HepG2 (cell line): ENCODE data around the gene RAB32. TPM values are rescaled to one million over a fixed set of nuclear protein-coding genes. Genes with fewer than 3 reads are reported as not detected.

Experiments
- FOXJ3 ChIP-seq: sonication (generic); formaldehyde crosslinking; IDR thresholded peaks from 2 replicates; pipeline ENCODE4 v1.4.0; 2020; ENCODE audit warnings: missing genetic modification reagents, mild to moderate bottlenecking, borderline replicate concordance
- HDAC2 ChIP-seq: sonication (generic); formaldehyde crosslinking; IDR thresholded peaks from 2 replicates; pipeline ENCODE4 v1.4.0; 2020; ENCODE audit warnings: missing genetic modification reagents
- HMGA1 ChIP-seq: sonication (generic); formaldehyde crosslinking; conservative IDR thresholded peaks from 2 replicates; pipeline ENCODE4 v1.4.0; 2020; ENCODE audit warnings: missing genetic modification reagents
- KDM5A ChIP-seq: fragments of 200-600 bp; sonication (generic); IDR thresholded peaks from 2 replicates; pipeline ENCODE4 v1.7.0; 2018; ENCODE audit warnings: antibody characterized with exemption, mild to moderate bottlenecking, low read length, borderline replicate concordance
- MAZ ChIP-seq, 2 experiments: sonication (generic) in 1 of 2; formaldehyde crosslinking in 1 of 2; IDR thresholded peaks; 2 replicates each; pipeline versions ENCODE4 v1.5.0 to v1.6.1; 2012 to 2020; ENCODE audit warnings: low read depth in 2 of 2, mild to moderate bottlenecking in 2 of 2, borderline replicate concordance in 1 of 2, improper control_type of control experiment in 1 of 2, low read length in 1 of 2, missing genetic modification reagents in 1 of 2, moderate library complexity in 1 of 2
- SALL1 ChIP-seq: sonication (generic); formaldehyde crosslinking; IDR thresholded peaks from 2 replicates; pipeline ENCODE4 v1.8.0; 2022; ENCODE audit warnings: mild to moderate bottlenecking, missing genetic modification reagents
- SKI ChIP-seq: fragments of 450-650 bp; IDR thresholded peaks from one replicate; pipeline ENCODE4 v1.6.1; 2018; ENCODE audit warnings: mild to moderate bottlenecking; ENCODE audit not compliant: partially characterized antibody
- SMAD3 ChIP-seq: sonication (generic); formaldehyde crosslinking; IDR thresholded peaks from 2 replicates; pipeline ENCODE4 v1.4.0; 2020; ENCODE audit warnings: missing genetic modification reagents
- SMAD9 ChIP-seq: sonication (generic); formaldehyde crosslinking; IDR thresholded peaks from 2 replicates; pipeline ENCODE4 v1.5.1; 2020; ENCODE audit warnings: mild to moderate bottlenecking, missing genetic modification reagents
- ZBTB1 ChIP-seq: sonication (generic); formaldehyde crosslinking; IDR thresholded peaks from 2 replicates; pipeline ENCODE4 v1.4.0; 2020; ENCODE audit warnings: missing genetic modification reagents, borderline replicate concordance
- ZBTB3 ChIP-seq: sonication (generic); formaldehyde crosslinking; IDR thresholded peaks from 2 replicates; pipeline ENCODE4 v1.4.0; 2020; ENCODE audit warnings: low read depth, mild to moderate bottlenecking, moderate library complexity, missing genetic modification reagents, borderline replicate concordance
- ZBTB33 ChIP-seq: sonication (generic); formaldehyde crosslinking; IDR thresholded peaks from 2 replicates; pipeline ENCODE4 v1.4.0; 2020; ENCODE audit warnings: missing genetic modification reagents
- ZFX ChIP-seq: sonication (generic); formaldehyde crosslinking; IDR thresholded peaks from 2 replicates; pipeline ENCODE4 v1.4.0; 2020; ENCODE audit warnings: mild to moderate bottlenecking, low read depth, missing genetic modification reagents, moderate library complexity
- ZNF232 ChIP-seq: sonication (generic); formaldehyde crosslinking; IDR thresholded peaks from 2 replicates; pipeline ENCODE4 v1.4.0; 2020; ENCODE audit warnings: missing genetic modification reagents, borderline replicate concordance
- ZNF318 ChIP-seq: sonication (generic); formaldehyde crosslinking; IDR thresholded peaks from 2 replicates; pipeline ENCODE4 v1.4.0; 2020; ENCODE audit warnings: mild to moderate bottlenecking, missing genetic modification reagents
- ZNF496 ChIP-seq: sonication (generic); formaldehyde crosslinking; IDR thresholded peaks from 2 replicates; pipeline ENCODE4 v1.8.1; 2023; ENCODE audit warnings: mild to moderate bottlenecking, moderate library complexity, missing genetic modification reagents; ENCODE audit not compliant: insufficient replicate concordance
- ZNF501 ChIP-seq: sonication (generic); formaldehyde crosslinking; IDR thresholded peaks from 2 replicates; pipeline ENCODE4 v1.5.1; 2020; ENCODE audit warnings: mild to moderate bottlenecking, moderate library complexity, missing genetic modification reagents
- ZNF737 ChIP-seq: sonication (generic); formaldehyde crosslinking; IDR thresholded peaks from 2 replicates; pipeline ENCODE4 v1.5.0; 2020; ENCODE audit warnings: missing genetic modification reagents, mild to moderate bottlenecking, borderline replicate concordance
- ZNF841 ChIP-seq: sonication (generic); formaldehyde crosslinking; IDR thresholded peaks from 2 replicates; pipeline ENCODE4 v1.8.1; 2023; ENCODE audit warnings: missing genetic modification reagents, borderline replicate concordance
- polyA plus RNA-seq, 8 experiments: library from polyadenylated mRNA; depleted of rRNA in 3 of 8; stranded (reverse) in 7 of 8; unstranded in 1 of 8; fragments of >200 nt; fragmentation: Illumina TruSeq in 4 of 8; extraction: Trizol in 4 of 8; gene quantifications; 2 replicates each; pipeline versions ENCODE4 v1.2.1 to v1.2.3, GENCODE V29; 2011 to 2016; ENCODE audit warnings: low read depth in 4 of 8, missing spikeins in 1 of 8, mixed read lengths in 1 of 8; ENCODE audit not compliant: insufficient read depth in 1 of 8
- total RNA-seq, 5 experiments: library from RNA; depleted of rRNA; stranded (reverse); fragments of >200 nt; fragmentation: Illumina TruSeq; extraction: Trizol; gene quantifications; 2 replicates each; pipeline ENCODE4 v1.2.3, GENCODE V29; 2016; ENCODE audit warnings: low read depth in 1 of 5

RAB32 gene
- total and polyA plus RNA-seq, 2 of the 13 experiments (the other 11 are each of a cell fraction or from before 2014, with no cell fraction given): 43.7 to 93.9 TPM

DNA sequence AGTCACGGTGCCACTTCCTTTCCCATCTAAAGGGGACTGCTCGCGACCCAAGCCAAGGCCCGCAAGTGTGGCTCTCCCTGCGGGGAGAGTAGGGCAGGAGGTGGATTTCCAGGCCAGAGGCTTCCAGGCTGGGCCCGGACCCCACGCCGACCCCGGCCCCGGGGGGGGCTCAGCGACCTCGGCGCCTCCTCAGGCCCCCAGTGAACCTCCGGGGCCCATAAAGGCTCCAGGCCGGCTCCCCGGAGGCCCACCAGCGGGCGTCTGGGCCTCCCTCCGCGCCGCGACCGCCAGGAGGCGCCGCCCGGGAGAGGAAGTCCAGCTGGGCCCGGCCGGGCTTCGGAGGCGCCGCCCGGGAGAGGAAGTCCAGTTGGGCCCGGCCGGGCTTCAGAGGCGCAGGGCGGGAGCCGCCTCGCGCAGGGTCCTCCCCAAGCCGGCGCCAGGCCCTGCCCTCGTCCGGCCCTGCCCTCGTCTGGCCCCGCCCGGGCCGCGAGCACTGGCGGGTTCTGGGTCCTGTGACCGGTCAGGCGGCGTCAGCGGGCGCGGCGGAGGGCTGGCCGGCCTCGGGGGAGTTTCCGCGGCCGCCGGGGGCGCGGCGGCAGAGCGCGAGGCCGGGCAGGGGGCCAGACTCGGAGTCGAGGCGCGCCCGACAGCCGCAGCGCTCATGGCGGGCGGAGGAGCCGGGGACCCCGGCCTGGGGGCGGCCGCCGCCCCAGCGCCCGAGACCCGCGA is at the start of gene RAB32 (continued):
- no peak for TF ChIP-seq ZNF318 (CRISPR knock-in tag)
- 0 out of 2 replicates have a peak, but pooled peaks have one; percentile 8 for TF ChIP-seq KDM5A
- 0 out of 2 replicates have a peak, but pooled peaks have one; percentile 21 for TF ChIP-seq SMAD3
- TF ChIP-seq ZNF232 (CRISPR knock-in tag): no peak
- peak; percentile 88 for TF ChIP-seq SKI
- TF ChIP-seq ZFX (CRISPR knock-in tag): peak; percentile 86
- no peak for TF ChIP-seq HMGA1 (CRISPR knock-in tag)
- TF ChIP-seq ZBTB33 (CRISPR knock-in tag): peak; percentile 60; the same call in 1 of the 2 replicates
- no peak for TF ChIP-seq SMAD9 (CRISPR knock-in tag)
- TF ChIP-seq MAZ (IDR thresholded peaks at IDR 0.05; ENCODE audit: borderline replicate concordance, low read depth, low read length): 0 out of 2 replicates have a peak, but pooled peaks have one; percentile 3
- peak; percentile 92 for TF ChIP-seq MAZ (CRISPR knock-in tag; IDR thresholded peaks at IDR 0.05; ENCODE audit: low read depth)
- no peak for TF ChIP-seq ZNF496 (CRISPR knock-in tag)
- no peak for TF ChIP-seq ZNF737 (CRISPR knock-in tag)
- TF ChIP-seq ZBTB3: no peak
- TF ChIP-seq HDAC2: no peak; the same call in 1 of the 2 replicates
- TF ChIP-seq FOXJ3: no peak
- TF ChIP-seq ZBTB1 (CRISPR knock-in tag): no peak
- peak; percentile 66 for TF ChIP-seq SALL1 (CRISPR knock-in tag)
- TF ChIP-seq ZNF841 (CRISPR knock-in tag): no peak
- TF ChIP-seq ZNF501 (CRISPR knock-in tag): peak; percentile 52
